ENCODE results near the gene GLI1.
A peak's percentile ranks its signal among the peaks of the same experiment; 100 is the strongest.
"Not testable (repeated sequence)": the region's sequence is repeated elsewhere in the genome, so short reads cannot be mapped to it uniquely, and the experiment has no call there.

The GLI1 gene

DNA sequence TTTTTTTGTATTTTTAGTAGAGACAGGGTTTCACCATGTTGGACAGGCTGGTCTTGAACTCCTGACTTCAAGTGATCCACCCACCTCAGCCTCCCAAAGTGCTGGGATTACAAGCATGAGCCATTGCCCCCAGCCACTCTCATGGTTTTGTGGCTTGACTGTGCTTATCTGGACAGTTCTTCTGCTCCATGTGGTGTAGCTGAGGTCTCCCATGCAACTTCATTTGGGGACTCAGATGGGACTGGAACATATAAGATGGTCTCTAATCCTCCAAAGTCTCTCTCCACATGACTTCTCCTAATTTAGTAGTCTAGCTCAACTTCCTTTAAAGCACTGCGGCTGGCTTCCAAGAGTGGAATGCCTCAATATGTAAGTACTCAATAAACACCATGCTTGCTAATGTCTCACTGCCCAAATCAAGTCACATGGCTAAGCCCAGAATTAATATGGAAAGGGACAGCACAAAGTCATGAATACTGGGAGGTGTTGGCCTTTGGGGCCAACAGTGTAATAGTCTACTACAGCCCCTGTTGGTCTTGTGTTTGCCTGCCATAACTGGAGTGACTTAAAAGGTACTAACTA is 17.6 kb upstream of the GLI1 start:
- no peak for DNase-seq

DNA sequence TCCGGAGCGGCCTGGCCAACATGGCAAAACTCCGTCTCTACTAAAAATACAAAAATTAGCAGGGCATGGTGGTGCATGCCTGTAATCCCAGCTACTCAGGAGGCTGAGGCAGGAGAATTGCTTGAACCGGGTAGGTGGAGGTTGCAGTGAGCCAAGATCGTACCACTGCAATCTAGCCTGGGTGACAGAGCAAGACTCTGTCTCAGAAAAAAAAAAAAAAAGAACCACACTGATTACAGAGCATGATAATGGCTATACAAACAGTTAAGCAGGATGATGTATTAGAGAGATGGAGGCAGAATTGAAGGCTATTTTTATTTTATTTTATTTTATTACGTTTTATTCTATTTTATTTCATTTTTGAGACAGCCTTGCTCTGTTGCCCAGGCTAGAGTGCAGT is 15.2 kb upstream of the GLI1 start:
- DNase-seq, result not testable (repeated sequence)

DNA sequence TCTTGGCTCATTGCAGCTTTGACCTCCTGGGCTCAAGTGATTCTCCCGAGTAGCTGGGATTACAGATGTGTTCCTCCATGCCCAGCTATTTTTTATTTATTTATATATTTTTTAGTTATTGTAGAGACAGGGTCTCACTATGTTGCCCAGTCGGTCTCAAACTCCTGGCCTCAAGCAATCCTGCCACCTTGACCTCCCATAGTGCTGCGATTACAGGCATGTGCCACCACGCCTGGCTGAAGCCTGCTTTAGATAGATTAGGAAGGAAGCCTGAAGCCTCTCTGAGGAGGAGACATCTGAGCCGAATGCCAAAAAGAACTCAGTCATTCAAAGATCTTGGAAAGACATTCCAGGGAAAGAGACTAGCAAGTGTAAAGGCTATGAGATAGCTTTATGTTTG is 14.8 kb upstream of the GLI1 start:
- no peak for DNase-seq

DNA sequence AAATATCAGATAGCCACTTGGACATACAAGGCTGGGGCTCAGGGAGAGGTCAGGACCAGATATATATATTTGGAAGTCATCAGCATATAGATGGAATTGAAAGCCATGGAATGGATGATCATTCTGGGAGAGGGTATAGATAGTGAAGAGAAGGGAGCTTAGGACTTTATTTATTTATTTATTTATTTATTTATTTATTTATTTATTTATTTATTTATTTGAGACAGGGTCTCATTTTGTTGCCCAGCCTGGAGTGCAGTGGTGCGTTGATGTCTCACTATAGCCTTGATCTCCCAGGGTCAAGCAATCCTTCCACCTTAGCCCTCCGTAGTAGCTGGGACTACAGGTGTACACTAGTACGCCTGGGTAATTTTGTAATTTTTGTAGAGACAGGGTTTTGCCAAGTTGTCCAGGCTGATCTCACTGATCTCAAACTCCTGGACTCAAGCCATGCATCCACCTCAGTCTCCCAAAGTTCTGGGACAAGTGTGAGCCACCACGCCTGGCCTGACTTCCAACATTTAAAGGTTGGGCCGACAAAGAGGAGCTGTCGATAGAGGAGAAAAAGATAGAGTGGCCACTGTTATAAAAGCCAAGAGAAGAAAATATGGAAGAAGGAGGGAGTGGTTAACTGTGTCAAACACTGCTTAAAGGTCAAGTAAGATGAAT is 13.2 kb upstream of the GLI1 start:
- DNase-seq, result no peak

DNA sequence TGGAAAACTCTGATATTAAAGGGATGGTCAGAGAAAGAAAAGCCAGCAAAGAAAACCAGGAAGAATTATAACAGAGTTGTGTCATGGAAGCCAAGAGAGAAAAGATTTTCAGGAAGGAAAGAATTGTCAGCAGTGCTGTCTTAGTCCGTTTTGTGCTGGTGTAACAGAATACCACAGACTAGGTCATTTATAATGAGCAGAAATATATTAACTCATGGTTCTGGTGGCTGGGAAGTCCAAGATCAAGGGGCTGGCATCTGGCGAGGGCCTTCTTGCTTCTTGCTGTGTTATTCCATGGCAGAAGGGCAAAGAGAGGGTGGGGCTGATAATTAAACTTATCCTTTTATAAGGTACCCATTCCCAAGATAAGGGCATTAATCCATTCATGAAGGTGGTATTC is 10.9 kb upstream of the GLI1 start:
- DNase-seq, result no peak

DNA sequence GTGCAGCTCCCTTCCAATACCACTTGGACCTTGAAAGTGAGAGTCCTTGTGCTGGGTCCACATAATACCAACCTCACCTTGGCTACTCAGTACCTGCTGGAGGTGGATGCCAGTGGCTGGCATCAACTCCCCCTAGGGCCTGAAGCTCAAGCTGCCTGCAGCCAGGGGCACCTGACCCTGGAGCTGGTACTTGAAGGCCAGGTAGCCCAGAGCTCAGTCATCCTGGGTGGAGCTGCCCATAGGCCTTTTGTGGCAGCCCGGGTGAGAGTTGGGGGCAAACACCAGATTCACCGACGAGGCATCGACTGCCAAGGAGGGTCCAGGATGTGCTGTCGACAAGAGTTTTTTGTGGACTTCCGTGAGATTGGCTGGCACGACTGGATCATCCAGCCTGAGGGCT is 10.2 kb upstream of the GLI1 start:
- no peak for DNase-seq

- DNase-seq, result no peak
Observed at GRCh38 chr12:57450057-57450456, 9.5 kb upstream of the GLI1 start.

DNA sequence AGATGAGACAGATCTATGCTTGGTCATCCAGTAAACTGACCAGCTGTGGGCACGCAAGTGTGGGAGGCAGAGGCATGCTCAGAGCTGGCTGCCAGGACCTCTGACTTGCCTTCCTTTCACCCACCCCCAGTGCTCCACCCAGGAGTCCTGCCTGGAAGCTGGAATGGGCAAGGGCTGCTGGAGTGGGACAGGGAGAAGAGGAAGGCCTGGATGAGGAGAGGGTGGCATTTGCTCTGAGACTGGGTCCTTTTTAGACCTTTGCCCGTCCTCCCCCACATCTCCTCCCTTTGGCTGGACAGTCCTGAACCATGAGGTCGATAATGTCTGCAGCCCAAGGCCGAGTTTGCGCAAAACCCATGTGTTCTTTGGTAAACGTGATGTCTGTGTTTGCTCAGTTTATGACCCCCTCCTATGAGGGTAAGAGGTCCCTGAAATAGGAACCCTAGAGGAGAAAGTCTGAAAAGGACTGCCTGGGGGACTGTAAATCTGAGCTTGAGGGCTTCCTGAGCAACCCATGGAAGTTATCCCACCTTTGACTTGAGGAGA is 8.3 kb upstream of the GLI1 start:
- DNase-seq, result peak; percentile 33

GRCh38 chr12:57452181-57452936 is 7.2 kb upstream of the GLI1 start:
- no peak for DNase-seq

DNA sequence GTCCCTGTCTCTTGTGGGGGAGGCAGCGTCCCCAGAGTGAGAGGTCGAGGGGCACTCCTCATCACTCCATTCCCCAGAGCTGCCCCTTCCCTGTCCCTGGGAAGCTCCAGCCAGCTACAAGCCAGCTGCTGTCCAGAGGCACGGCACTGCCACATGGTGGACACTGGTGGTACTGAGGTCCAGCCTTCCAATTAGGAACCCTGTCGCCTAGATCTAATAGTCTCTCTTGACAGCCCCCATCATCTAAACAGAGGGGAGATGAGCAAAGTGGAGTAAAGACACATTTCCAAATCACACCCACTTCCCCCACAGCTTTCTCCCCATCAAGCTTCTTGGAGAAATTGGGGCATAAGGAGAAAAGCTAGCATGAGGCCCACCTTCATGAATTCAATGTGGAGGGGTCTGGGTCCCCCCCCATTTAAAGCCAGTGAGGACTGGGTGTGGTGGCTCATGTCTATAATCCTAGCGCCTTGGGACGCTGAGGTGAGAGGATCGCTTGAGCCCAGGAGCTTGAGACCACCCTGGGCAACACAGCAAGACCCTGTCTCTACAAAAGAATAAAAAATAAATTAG is 6.6 kb upstream of the GLI1 start:
- peak; percentile 64 for DNase-seq

DNA sequence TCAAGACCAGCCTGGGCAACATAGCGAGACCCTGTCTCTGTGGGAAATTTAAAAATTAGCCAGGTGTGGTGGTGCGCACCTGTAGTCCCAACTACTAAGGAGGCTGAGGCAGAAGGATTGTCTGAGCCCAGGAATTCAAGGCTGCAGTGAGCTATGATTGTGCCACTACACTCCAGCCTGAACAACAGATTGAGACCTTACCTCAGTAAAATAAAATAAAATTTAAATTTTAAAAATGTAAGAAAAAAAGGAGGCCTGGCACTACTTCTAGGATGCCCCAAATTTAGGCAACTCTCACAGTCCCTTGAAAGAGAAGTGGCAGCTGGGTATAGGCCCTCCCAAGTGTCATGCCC is 5.4 kb upstream of the GLI1 start:
- no peak for DNase-seq

- peak; percentile 57 for DNase-seq
Observed at GRCh38 chr12:57454566-57455373, 4.8 kb upstream of the GLI1 start, which contains the start of gene INHBE. Gene INHBE (plus strand): TSS chr12:57455307. CDS start chr12:57455537, 230 bp downstream.

DNA sequence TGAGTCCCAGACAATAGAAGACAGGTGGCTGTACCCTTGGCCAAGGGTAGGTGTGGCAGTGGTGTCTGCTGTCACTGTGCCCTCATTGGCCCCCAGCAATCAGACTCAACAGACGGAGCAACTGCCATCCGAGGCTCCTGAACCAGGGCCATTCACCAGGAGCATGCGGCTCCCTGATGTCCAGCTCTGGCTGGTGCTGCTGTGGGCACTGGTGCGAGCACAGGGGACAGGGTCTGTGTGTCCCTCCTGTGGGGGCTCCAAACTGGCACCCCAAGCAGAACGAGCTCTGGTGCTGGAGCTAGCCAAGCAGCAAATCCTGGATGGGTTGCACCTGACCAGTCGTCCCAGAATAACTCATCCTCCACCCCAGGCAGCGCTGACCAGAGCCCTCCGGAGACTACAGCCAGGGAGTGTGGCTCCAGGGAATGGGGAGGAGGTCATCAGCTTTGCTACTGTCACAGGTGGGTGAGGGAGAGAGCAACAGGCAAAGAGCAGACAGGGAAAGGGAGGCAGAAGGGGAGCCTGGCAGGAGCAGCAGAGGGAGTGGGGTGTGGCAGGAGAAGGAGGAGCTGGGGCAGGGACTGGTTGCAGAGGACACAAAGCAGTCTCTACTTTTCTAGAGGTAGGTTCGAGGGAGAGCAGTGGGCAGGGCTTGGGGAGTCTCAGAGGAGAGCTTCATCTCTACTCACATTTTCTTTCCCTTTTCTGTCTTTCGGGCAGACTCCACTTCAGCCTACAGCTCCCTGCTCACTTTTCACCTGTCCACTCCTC is 4.0 kb upstream of the GLI1 start:
- DNase-seq, result no peak

GRCh38 chr12:57456145-57456700 is 3.4 kb upstream of the GLI1 start:
- DNase-seq, result peak; percentile 48

DNA sequence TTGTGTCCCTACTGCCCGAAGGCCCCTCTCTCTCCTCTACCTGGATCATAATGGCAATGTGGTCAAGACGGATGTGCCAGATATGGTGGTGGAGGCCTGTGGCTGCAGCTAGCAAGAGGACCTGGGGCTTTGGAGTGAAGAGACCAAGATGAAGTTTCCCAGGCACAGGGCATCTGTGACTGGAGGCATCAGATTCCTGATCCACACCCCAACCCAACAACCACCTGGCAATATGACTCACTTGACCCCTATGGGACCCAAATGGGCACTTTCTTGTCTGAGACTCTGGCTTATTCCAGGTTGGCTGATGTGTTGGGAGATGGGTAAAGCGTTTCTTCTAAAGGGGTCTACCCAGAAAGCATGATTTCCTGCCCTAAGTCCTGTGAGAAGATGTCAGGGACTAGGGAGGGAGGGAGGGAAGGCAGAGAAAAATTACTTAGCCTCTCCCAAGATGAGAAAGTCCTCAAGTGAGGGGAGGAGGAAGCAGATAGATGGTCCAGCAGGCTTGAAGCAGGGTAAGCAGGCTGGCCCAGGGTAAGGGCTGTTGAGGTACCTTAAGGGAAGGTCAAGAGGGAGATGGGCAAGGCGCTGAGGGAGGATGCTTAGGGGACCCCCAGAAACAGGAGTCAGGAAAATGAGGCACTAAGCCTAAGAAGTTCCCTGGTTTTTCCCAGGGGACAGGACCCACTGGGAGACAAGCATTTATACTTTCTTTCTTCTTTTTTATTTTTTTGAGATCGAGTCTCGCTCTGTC is 2.7 kb upstream of the GLI1 start:
- DNase-seq, result no peak

GRCh38 chr12:57458665-57459054 is 925 bp upstream of the GLI1 start:
- no peak for DNase-seq

DNA sequence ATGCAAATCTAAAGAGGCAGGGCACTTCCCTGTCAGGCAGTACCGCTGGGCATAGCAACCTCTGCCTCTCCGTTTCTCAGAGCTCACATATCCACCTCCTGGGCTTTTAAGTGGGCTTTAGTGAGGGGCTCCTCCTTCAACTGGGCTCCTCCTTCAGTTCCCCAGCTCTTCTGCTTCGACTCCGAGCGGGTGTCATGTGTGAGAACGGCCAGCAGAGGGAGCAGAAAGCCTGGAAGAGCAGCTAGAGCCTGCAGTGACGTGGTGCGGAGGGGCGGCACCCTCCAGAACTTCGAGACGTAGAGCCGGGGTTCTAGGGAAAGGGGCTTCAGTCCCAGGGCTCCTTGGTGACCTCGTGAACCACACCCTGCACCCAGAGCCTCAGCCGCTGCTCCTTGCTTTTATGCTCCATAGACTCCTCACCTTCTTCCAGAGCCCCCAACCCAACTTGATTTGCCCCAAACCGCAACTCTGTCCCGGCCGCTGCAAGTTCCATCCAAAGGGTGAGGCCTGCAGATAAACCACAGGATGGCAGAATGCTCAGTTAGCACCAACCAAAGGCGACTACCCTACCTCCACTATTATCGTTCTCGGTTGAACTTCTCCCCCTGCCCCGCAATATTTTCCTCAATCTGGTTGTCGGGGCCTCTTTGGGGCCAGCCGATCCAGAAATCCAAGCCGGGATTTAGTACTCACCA is 383 bp upstream of the GLI1 start:
- DNase-seq, result peak; percentile 91

- no peak for DNase-seq
Observed at GRCh38 chr12:57460468-57460784, 841 bp downstream of the GLI1 start.

GRCh38 chr12:57460841-57461275 is 1.3 kb downstream of the GLI1 start:
- DNase-seq, result no peak

DNA sequence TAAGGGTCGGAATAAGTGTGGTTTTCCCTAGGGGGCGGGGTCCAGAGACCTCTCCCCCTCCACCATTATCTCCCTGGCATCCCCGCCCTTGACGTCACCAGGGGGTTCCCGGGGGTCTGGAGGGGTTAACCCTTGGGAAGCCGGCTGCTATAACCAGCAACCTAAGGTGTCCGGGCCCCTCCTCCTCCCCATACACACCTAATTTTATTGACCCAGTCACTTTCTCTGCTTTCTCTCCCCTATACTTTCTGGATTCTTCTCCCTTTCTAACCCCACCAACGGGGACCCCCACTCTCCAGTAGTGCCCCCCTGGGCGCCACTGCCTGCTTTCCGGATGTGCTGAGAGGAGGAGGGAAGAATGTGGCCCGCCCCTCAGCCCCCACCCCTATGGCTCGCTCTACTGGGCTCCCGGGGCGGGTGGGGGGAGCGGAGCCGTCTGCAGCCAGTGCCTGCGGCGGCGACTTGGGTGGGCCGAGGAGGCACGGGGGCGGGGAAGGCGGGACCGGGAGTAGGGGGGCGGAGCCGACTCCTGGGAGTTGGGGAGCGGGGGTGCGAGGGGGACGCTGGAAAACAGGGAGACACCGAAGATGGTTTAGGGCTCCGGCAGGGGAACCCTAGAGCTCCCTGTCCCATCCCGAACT is 1.8 kb downstream of the GLI1 start:
- peak; percentile 44 for DNase-seq
